ENCODE measurements around the gene AGAP5.

Gene AGAP5

GRCh38 chr10:73734028-73734720 lies 36.3 kb upstream of the AGAP5 start:
- peaks cover 21% of the 10 kb centered on the region for H3K79me2 ChIP-seq (ENCODE audit: insufficient read depth, low read depth)
- H3K4me2 ChIP-seq = no peak overlapping the region
- H3K4me1 ChIP-seq (ENCODE audit: low read depth, poor library complexity, severe bottlenecking) = peaks cover 12% of the 10 kb centered on the region
- no peak for TF ChIP-seq CTCF (conservative IDR thresholded peaks at IDR 0.05; ENCODE audit: low read depth, low read length)
- H3K4me3 ChIP-seq (IDR thresholded peaks at IDR 0.05; ENCODE audit: insufficient read depth, low read depth, low read length) = no peak overlapping the region
- no peaks in the 10 kb centered on the region for H3K27me3 ChIP-seq (ENCODE audit: insufficient read depth, low read depth)
- H4K20me1 ChIP-seq (ENCODE audit: insufficient read depth) = no peaks in the 10 kb centered on the region
- no peak overlapping the region for H2AFZ ChIP-seq (ENCODE audit: low read depth)
- H3K36me3 ChIP-seq (ENCODE audit: insufficient read depth) = no peaks in the 10 kb centered on the region
- H3K27ac ChIP-seq = no peak overlapping the region
- no peak overlapping the region for H3K9ac ChIP-seq

- H2AFZ ChIP-seq (ENCODE audit: low read depth) = no peak overlapping the region
- no peak overlapping the region for H3K9ac ChIP-seq
- H3K27ac ChIP-seq = no peak overlapping the region
- peaks cover 28% of the 10 kb centered on the region for H3K79me2 ChIP-seq (ENCODE audit: insufficient read depth, low read depth)
- no peaks in the 10 kb centered on the region for H4K20me1 ChIP-seq (ENCODE audit: insufficient read depth)
- H3K27me3 ChIP-seq (ENCODE audit: insufficient read depth, low read depth) = no peaks in the 10 kb centered on the region
- H3K4me2 ChIP-seq = no peak overlapping the region
- H3K4me3 ChIP-seq (IDR thresholded peaks at IDR 0.05; ENCODE audit: insufficient read depth, low read depth, low read length) = no peak overlapping the region
- no peak for TF ChIP-seq CTCF (conservative IDR thresholded peaks at IDR 0.05; ENCODE audit: low read depth, low read length)
- peaks cover 19% of the 10 kb centered on the region for H3K4me1 ChIP-seq (ENCODE audit: low read depth, poor library complexity, severe bottlenecking)
- H3K36me3 ChIP-seq (ENCODE audit: insufficient read depth) = no peaks in the 10 kb centered on the region
Measured at GRCh38 chr10:73732931-73733623, 35.2 kb upstream of the AGAP5 start.

GRCh38 chr10:73732426-73732825 lies 34.5 kb upstream of the AGAP5 start:
- Histone ChIP-seq H3K9ac (no peak overlapping the region), H3K27me3 (ENCODE audit: insufficient read depth, low read depth) (no peaks in the 10 kb centered on the region), H3K79me2 (ENCODE audit: insufficient read depth, low read depth) (peaks cover 28% of the 10 kb centered on the region), H3K36me3 (ENCODE audit: insufficient read depth) (no peaks in the 10 kb centered on the region), H2AFZ (ENCODE audit: low read depth) (no peak overlapping the region), H3K4me2 (no peak overlapping the region), H3K27ac (no peak overlapping the region), H3K4me1 (ENCODE audit: low read depth, poor library complexity, severe bottlenecking) (peaks cover 19% of the 10 kb centered on the region), H3K4me3 (IDR thresholded peaks at IDR 0.05; ENCODE audit: insufficient read depth, low read depth, low read length) (no peak overlapping the region), H4K20me1 (ENCODE audit: insufficient read depth) (no peaks in the 10 kb centered on the region)
- no peak for TF ChIP-seq CTCF (conservative IDR thresholded peaks at IDR 0.05; ENCODE audit: low read depth, low read length)

GRCh38 chr10:73731588-73732375 lies 33.9 kb upstream of the AGAP5 start:
- H3K27ac ChIP-seq = no peak overlapping the region
- TF ChIP-seq CTCF (conservative IDR thresholded peaks at IDR 0.05; ENCODE audit: low read depth, low read length) = no peak
- H3K27me3 ChIP-seq (ENCODE audit: insufficient read depth, low read depth) = no peaks in the 10 kb centered on the region
- H2AFZ ChIP-seq (ENCODE audit: low read depth) = no peak overlapping the region
- H3K36me3 ChIP-seq (ENCODE audit: insufficient read depth) = no peaks in the 10 kb centered on the region
- H3K9ac ChIP-seq = no peak overlapping the region; the same call in 1 of the 2 replicates
- no peaks in the 10 kb centered on the region for H4K20me1 ChIP-seq (ENCODE audit: insufficient read depth)
- H3K4me1 ChIP-seq (ENCODE audit: low read depth, poor library complexity, severe bottlenecking) = peaks cover 21% of the 10 kb centered on the region
- H3K79me2 ChIP-seq (ENCODE audit: insufficient read depth, low read depth) = peaks cover 28% of the 10 kb centered on the region
- peak overlapping the region; percentile 47 for H3K4me2 ChIP-seq
- no peak overlapping the region for H3K4me3 ChIP-seq (IDR thresholded peaks at IDR 0.05; ENCODE audit: insufficient read depth, low read depth, low read length)

All from KMS-11 (cell line).